PC-3 (cell line): ENCODE data around the gene DUS1L. TPM values are rescaled to one million over a fixed set of nuclear protein-coding genes. Genes with fewer than 3 reads are reported as not detected.

ENCODE experiments used
- ATAC-seq: fragments of 200-7000 bp; cut with Tn5 transposase; 2 replicates; pipeline ENCODE4 v1.9.1; 2020; ENCODE audit warnings: mild to moderate bottlenecking, moderate library complexity
- BruUV-seq: library from RNA; stranded (reverse); fragments of 400-500 nt; replicated peaks from 2 replicates; lab custom pipeline; 2021; lab: Mats Ljungman, UMichigan
- CTCF ChIA-PET: fragments of 300-600 bp; sonication (Branson Sonifier 250); formaldehyde crosslinking; loops from one replicate; lab custom pipeline; 2022; ENCODE audit warnings: antibody characterized with exemption; lab: Charles Lee
- POLR2A ChIA-PET: fragments of 300-600 bp; sonication (Branson Sonifier 250); formaldehyde crosslinking; loops from one replicate; lab custom pipeline; 2022; ENCODE audit warnings: antibody characterized with exemption; ENCODE audit not compliant: unreplicated experiment; lab: Charles Lee
- DNase-seq: peaks from one replicate; pipeline ENCODE4 v3.0.0-alpha.2; 2015
- H2AFZ ChIP-seq: fragments of 300-600 bp; sonication (generic); 2 replicates; pipeline ENCODE4 v1.6.0; 2016; ENCODE audit warnings: antibody characterized with exemption, low read length
- H3F3A ChIP-seq: fragments of 300-600 bp; sonication (generic); one replicate; pipeline ENCODE4 v1.6.0; 2017; ENCODE audit warnings: antibody characterized with exemption, low read length, control low read depth, mild to moderate bottlenecking; ENCODE audit not compliant: unreplicated experiment
- H3K27ac ChIP-seq: fragments of 300-600 bp; sonication (generic); 2 replicates; pipeline ENCODE4 v1.5.1; 2016; ENCODE audit warnings: mild to moderate bottlenecking, low read length
- H3K27me3 ChIP-seq: fragments of 300-600 bp; sonication (generic); 2 replicates; pipeline ENCODE4 v1.6.1; 2016; ENCODE audit warnings: low read length, mixed read lengths
- H3K36me3 ChIP-seq: fragments of 300-600 bp; sonication (generic); 2 replicates; pipeline ENCODE4 v1.6.1; 2016; ENCODE audit warnings: low read depth, mixed run types, low read length, mixed read lengths
- H3K4me1 ChIP-seq: fragments of 300-600 bp; sonication (generic); 2 replicates; pipeline ENCODE4 v1.5.1; 2016; ENCODE audit warnings: low read length; ENCODE audit not compliant: insufficient read depth
- H3K4me2 ChIP-seq: fragments of 300-600 bp; sonication (generic); 2 replicates; pipeline ENCODE4 v1.6.0; 2016; ENCODE audit warnings: low read length
- H3K4me3 ChIP-seq: fragments of 300-600 bp; sonication (generic); 2 replicates; pipeline ENCODE4 v1.5.1; 2016; ENCODE audit warnings: mild to moderate bottlenecking, low read length, mixed read lengths
- H3K79me2 ChIP-seq: fragments of 300-600 bp; sonication (generic); 2 replicates; pipeline ENCODE4 v1.6.1; 2017; ENCODE audit warnings: low read length, mixed read lengths
- H3K9ac ChIP-seq: fragments of 300-600 bp; sonication (generic); 2 replicates; pipeline ENCODE4 v1.6.0; 2016; ENCODE audit warnings: mild to moderate bottlenecking, low read length
- H3K9me2 ChIP-seq: fragments of 300-600 bp; sonication (generic); replicated peaks from 2 replicates; pipeline ENCODE4 v1.6.1; 2016; ENCODE audit warnings: mixed run types, low read length, mixed read lengths
- H3K9me3 ChIP-seq: fragments of 300-600 bp; sonication (generic); 2 replicates; pipeline ENCODE4 v1.6.1; 2016; ENCODE audit warnings: low read length, mixed read lengths
- H4K20me1 ChIP-seq: fragments of 300-600 bp; sonication (generic); 2 replicates; pipeline ENCODE4 v1.6.1; 2016; ENCODE audit warnings: low read length, mixed read lengths
- EZH2 ChIP-seq: fragments of 300-600 bp; sonication (generic); IDR thresholded peaks from one replicate; pipeline ENCODE4 v1.6.1; 2017; ENCODE audit warnings: antibody characterized with exemption, mild to moderate bottlenecking, low read length; ENCODE audit not compliant: unreplicated experiment
- EZH2phosphoT487 ChIP-seq: fragments of 300-600 bp; sonication (generic); IDR thresholded peaks from 2 replicates; pipeline ENCODE4 v1.6.1; 2018; ENCODE audit warnings: mild to moderate bottlenecking, antibody characterized with exemption, low read length, borderline replicate concordance
- intact Hi-C: fragments of 100-400 bp; cut with micrococcal nuclease; formaldehyde crosslinking; loops from 2 replicates; pipeline ENCODE4 v1.9.0; 2023
- total RNA-seq: library from RNA; depleted of rRNA; stranded (reverse); fragments of >200 nt; gene quantifications from 2 replicates; pipeline ENCODE4 v1.2.3, GENCODE V29; 2014
- TF ChIP-seq, protein P1 (sequence below): fragments of 300-600 bp; sonication (generic); conservative IDR thresholded peaks from 2 replicates; pipeline ENCODE4 v1.5.1; 2017; ENCODE audit warnings: antibody characterized with exemption, low read depth, mild to moderate bottlenecking, low read length

Gene DUS1L
- total RNA-seq, 1 experiment from 2014 or later: 205 TPM

DNA sequence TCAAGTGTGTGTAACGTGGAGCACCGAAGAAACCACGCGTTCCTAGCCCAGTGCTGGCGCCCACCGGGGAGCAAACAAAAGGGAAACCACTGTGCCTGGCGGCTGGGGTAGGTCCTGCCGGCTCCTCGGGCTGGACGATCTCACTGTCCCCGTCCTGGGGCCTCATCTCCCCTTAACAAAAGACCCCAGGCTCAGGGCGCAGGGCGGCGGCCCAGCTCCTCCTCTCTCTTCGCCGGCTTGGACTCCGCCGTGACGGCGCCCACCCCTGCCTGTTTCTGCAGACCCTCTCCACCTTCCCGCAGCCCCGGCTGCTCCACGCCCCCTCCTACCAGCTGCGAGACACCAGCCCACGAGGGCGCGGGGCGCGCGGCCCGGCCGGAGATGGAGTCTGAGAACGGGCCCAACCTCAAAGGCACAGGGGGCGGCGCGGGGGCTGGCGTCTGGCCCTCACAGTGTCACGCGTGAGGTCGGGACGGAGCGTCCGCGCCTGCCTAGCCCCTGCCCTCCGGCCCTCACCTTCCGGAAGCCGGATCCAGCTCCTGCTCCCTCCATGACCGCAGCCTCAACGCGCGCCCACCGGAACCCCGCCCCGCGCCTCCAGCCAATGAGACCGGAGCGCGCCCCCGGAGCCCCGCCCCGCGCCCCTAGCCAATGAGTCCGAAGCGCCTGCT lies 43.2 kb downstream of the DUS1L start, which contains the start of gene CENPX:
Gene CENPX, minus strand, starts transcription at position 569 of the 671 bp plus-strand sequence. Its CDS starts 17 bp downstream, at position 552.
- BruUV-seq: TSS peak; percentile 45

DNA sequence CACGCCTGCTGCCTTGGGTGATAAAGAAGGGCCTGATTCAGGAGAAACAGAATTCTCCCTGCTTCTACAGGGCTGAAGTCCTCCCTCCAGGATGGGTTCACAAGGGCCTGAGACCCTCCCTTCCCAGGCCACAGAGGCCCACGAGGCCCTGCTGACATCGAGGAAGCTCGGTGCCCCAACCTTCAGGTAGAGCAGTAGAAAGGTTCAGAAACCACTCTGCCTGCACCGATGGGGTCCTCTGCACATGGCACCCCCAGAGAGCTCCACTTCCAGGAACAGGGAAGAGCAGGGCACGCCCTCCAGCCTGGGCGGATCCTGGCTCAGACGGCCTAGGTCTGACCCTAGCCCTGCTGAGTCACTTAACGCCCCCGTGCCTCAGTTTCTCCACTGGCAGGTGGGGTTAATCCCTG lies 43.7 kb downstream of the DUS1L start:
- POLR2A ChIA-PET: no interaction called here
- Histone ChIP-seq H3K4me1 (peaks cover 21% of the 10 kb centered on the region; the same call in 1 of the 2 replicates), H3K9ac (peak overlapping the region; percentile 98), H3K4me3 (peak overlapping the region; percentile 100), H3F3A (no peaks in the 10 kb centered on the region), H3K36me3 (no peaks in the 10 kb centered on the region; the same call in 1 of the 2 replicates), H3K9me2 (no peaks in the 10 kb centered on the region), H3K4me2 (peak overlapping the region; percentile 99), H4K20me1 (peaks cover 7% of the 10 kb centered on the region; the same call in 1 of the 2 replicates), H3K27ac (peak overlapping the region; percentile 57), H3K27me3 (no peaks in the 10 kb centered on the region), H3K79me2 (peaks cover 43% of the 10 kb centered on the region), H2AFZ (peak overlapping the region; percentile 80; the same call in 1 of the 2 replicates), H3K9me3 (no peaks in the 10 kb centered on the region)
- no TSS peak for BruUV-seq
- CTCF ChIA-PET: interaction anchor here (1.0 to 4.8 kb wide), 3 partner anchors 18 to 62 kb away, joined by 6 to 40 read pairs (median 7); no protein-coding TSS in a partner anchor
- TF ChIP-seq EZH2phosphoT487 (no peak), EZH2 (no peak)
- TF ChIP-seq, protein P1, sequence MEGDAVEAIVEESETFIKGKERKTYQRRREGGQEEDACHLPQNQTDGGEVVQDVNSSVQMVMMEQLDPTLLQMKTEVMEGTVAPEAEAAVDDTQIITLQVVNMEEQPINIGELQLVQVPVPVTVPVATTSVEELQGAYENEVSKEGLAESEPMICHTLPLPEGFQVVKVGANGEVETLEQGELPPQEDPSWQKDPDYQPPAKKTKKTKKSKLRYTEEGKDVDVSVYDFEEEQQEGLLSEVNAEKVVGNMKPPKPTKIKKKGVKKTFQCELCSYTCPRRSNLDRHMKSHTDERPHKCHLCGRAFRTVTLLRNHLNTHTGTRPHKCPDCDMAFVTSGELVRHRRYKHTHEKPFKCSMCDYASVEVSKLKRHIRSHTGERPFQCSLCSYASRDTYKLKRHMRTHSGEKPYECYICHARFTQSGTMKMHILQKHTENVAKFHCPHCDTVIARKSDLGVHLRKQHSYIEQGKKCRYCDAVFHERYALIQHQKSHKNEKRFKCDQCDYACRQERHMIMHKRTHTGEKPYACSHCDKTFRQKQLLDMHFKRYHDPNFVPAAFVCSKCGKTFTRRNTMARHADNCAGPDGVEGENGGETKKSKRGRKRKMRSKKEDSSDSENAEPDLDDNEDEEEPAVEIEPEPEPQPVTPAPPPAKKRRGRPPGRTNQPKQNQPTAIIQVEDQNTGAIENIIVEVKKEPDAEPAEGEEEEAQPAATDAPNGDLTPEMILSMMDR: no peak
- intact Hi-C loops: loop anchor here (1.0 kb wide), 1 partner anchor 63 kb away; no protein-coding TSS in a partner anchor
- no peak for DNase-seq
- ATAC-seq: no peak

More for the DNA sequence above, 43.2 kb downstream of the DUS1L start, which contains the start of gene CENPX:
- DNase-seq (no peak), ATAC-seq (no peak; the same call in 1 of the 2 replicates)
- TF ChIP-seq, protein P1: no peak
- TF ChIP-seq EZH2 (no peak), EZH2phosphoT487 (no peak)
- Histone ChIP-seq H3K9ac (peak within 1 kb of the TSS; percentile 98), H3K4me2 (peak within 1 kb of the TSS; percentile 99), H3K4me1 (peaks cover 21% of the 10 kb centered on the region; the same call in 1 of the 2 replicates), H3F3A (no peaks in the 10 kb centered on the region), H3K27ac (peak within 1 kb of the TSS; percentile 57), H3K27me3 (no peaks in the 10 kb centered on the region), H4K20me1 (peaks cover 7% of the 10 kb centered on the region; the same call in 1 of the 2 replicates), H3K9me2 (no peaks in the 10 kb centered on the region), H3K9me3 (no peaks in the 10 kb centered on the region), H2AFZ (peak within 1 kb of the TSS; percentile 80), H3K4me3 (peak within 1 kb of the TSS; percentile 100), H3K79me2 (peaks cover 43% of the 10 kb centered on the region), H3K36me3 (no peaks in the 10 kb centered on the region; the same call in 1 of the 2 replicates)
- POLR2A ChIA-PET: interaction anchor here (0.7 kb wide), 1 partner anchor 23 kb away, joined by 3 read pairs; no protein-coding TSS in a partner anchor
- CTCF ChIA-PET: interaction anchor here (0.6 to 4.8 kb wide), 8 partner anchors 15 to 315 kb away, joined by 4 to 40 read pairs (median 6); partner anchors contain the start of gene DCXR
- intact Hi-C loops: no loop called here
